Activated CD4-positive, CD25-positive, alpha-beta regulatory T cell treated with anti-CD3 and anti-CD28 coated beads, Interleukin-2, amount 50 U/mL, for 16 hours (primary cell): Measurements from ENCODE around the gene PDGFB.

Experiments
- DNase-seq: peaks from one replicate; pipeline ENCODE4 v3.0.0-alpha.2; 2020; ENCODE audit warnings: low read depth, low spot score

The PDGFB gene

DNA sequence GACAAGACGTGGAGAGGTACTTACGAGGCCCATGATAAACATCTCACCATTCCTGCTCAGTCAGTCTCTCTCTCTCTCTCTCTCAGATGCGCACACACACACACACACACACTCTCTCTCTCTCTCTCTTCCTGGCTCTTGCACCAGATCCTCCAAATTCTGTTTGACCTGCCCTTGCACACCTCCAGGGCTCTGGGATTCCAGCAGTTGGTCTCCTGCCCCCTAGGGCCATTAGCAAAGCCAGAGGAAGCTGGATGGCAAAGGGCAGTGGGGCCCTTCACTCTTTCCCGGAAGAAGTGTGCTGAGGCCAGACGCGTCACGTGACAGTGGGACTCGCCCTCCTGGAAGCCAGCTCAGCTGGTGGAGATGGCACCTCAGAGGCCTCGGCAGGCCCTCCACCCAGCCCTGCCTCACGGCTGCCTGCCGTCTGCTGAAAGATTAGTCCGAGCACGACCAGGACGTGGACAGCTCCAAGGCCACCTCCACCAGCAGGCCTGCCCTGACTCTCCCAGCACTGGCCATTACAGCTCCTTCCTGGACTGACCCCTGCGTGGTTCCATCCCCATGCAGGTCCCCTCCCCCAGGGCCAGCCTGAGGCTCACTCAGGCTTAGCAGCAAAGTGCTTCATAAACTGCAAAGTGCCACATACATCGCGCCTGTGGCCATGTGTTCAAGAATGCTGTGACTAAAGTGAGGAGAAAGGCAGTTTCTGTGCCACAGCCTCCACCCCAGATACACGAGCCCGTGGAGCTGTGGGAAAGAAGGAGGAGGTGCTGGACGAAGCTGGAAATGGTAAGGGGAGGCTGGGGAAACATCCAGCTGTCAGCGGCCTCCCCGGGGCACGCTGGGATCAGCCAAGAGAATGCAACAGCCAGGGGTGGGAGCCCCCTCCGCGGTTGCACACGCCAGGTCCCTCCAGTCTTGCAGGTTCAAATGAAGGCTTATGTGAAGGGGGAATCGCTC, 3.7 kb downstream of the PDGFB start:
- no peak for DNase-seq

- no peak for DNase-seq
Observed at GRCh38 chr22:39239561-39240423, 5.0 kb downstream of the PDGFB start.

DNA sequence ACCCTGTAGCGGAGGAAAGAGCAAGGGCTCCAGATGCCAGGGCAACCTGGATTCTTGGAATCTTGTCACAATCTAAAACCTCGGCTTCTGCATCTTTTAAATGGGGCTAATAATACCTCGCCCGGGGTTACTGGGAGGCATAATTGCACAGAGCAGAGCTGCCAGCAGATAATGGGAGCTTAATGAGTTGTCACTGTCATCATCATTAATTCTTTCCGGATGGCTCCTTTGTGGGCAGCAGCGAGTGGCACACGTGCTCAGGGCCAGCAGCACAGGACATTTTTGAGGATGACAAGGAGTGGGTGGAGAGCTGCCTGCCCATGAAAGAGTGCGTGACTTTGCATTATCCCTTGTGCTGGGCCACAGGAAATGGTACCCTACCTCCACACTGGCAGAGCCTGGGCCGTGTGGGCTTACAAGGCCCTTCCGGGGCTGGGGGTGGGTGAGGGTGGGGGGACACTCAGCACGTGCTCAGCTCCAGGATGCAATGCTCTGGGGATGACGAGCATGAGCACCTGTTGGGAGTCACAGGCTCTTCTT, 5.7 kb downstream of the PDGFB start:
- DNase-seq, result no peak

DNA sequence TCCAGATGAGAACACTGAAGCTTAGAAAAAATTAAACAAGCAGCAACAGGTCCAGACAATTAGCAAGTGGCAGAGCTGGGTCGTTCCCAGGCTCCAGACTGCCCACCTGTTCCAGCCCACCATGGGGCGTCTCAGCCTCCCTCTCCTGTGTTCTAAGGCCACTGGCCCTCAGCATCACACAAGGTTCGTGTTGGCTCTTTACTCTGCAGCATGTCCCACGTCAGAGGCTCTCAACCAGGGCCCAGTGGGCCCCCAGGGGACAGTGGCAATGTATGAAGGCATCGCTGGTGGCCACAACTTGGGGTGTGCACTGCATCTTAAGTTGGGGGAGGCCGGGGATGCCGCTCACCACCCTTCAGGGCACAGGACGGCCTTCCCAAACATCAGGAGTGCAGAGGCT, 6.2 kb downstream of the PDGFB start:
- DNase-seq, result no peak

- no peak for DNase-seq
Observed at GRCh38 chr22:39238101-39238466, 6.7 kb downstream of the PDGFB start.

- no peak for DNase-seq
Observed at GRCh38 chr22:39237318-39238100, 7.3 kb downstream of the PDGFB start.

DNA sequence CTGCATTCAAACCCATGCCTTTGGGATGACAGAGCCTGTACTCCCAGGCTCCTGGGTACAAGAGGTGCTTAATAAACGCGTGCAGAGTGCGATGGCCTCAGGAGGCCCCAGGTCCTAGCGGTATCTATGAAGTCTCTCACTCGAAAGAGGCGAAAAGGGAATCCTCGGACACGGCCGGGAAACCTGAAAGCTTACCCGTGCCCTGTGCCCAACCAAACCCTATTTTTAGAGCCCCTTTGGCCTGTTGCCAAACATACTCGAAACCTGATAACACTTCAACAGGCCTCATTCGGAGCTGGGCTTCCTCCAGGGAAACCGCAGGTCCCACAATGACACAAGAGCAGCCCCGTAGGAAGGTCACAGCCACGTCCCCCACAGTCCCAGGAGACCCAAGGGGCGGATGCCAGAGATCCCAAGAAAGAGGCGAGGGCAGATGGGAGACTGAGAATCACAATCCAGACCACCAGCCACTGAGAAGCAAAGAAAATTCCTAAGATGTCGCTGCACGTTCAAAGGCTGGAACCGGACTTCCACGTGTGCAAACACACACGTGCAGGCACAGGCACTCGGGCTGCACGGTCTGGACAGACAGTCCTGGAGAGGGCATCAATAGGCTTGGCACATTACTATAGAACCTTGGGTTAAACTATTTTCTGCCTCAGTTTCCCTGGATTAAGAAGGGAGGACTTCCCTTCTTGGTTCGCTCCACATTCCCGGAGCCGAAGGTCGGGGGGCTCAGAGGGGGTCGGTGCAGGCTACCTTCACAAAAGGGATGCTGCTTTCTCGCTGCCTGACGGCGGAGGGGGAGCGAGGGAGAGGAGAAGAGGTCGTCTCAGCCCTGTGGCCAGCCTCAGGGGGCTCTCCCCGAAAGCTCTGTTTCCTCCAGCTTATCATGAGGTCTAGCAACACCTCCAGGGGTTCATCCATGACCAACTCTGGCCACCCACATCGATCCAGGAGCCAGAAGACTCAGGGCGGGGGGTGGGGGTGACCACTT, 8.2 kb downstream of the PDGFB start:
- no peak for DNase-seq

GRCh38 chr22:39234867-39235687, 9.7 kb downstream of the PDGFB start:
- no peak for DNase-seq

DNA sequence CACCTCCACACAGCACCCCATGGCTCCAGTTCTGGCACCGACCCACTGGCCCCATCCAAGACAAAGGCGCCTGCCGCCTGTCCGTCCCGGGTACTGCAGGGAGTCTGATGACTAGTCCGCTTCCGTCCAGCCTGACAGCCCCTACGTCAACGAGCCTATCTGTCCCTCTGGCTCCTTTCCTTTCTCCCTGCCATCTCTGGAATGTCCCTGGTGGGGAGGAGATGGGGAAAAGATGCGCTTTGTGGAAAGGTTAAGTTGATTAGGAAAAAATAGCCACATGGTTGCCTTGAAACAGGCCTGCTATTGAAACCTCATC, 10.4 kb downstream of the PDGFB start:
- no peak for DNase-seq

DNA sequence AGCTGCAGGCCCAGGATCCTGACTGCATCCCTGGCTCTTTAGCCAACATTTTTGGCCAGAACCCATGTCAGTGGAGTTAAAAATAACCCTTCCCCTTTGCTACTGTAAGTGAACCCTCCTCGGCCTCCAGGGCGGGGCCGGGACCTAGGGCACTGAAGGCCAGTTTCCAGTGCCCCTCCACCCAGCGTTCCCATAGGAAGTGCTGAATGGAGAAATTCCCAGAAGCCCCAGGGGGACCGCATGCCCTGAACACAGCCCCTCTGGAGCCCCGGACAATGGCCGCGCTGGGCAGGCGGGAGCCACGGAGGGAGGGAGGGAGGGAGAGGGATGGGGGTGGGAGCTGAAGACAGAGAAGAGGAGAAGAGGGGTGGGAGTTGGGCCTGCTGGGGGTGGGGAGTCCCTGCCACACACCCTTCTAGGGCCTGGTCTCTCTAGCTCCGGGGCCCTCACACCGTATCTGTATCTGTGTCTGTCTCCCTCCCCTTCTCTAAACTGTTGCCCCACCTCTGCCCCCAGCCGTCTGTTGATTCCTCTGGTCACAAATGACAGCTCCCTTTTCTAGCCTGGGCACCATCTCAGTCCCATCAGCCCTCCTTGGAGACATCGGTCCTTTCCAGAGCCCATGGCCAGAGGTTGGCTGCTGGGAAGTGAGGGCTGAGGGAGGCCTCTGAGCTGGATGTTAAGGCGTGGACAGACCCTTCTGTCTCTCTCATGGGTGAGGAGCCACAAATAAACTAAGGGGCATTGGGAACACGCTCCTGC, 10.9 kb downstream of the PDGFB start:
- DNase-seq, result no peak

DNA sequence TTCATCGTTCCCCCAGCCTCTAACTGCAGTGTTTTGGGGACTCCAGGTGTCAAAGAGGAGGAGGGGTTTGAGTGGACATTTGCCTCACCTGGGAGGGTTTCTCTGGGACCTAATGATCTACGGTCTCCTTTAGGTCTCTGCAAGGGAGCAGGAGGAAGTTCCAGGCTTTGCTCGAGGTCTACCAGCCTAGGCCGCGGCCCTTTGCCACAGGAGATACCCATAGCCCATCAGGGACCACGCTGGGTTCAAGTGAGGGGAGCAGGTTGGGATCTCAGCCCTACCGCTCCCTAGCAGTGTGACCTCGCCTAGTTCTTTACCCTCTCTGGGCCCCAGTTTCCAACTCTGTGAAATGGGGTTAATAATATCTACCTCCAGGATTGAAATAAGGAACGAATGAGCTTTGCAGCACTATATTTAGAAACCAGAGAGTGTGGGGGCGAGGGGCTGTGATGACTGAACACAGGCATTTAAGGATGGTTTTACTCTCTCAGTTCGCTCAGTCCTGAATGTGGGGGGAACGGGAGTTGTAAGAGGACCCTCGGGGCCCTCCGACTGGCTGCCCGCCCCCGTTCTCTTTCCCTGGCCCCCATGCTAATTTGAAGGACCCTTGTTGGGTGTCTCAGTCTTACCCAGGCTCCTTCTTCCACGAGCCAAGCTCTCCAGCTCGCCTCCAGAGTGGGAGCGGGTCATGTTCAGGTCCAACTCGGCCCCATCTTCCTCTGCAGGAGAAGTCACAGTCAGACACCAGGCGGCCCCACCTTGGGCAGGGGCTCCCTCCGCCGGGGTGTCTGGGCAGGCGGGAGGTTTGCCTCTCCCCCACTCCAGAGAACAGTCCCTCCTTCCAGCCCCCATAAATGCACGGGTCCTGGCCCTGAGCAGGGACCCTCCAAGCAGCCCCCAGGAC, 11.7 kb downstream of the PDGFB start:
- DNase-seq, result no peak

DNA sequence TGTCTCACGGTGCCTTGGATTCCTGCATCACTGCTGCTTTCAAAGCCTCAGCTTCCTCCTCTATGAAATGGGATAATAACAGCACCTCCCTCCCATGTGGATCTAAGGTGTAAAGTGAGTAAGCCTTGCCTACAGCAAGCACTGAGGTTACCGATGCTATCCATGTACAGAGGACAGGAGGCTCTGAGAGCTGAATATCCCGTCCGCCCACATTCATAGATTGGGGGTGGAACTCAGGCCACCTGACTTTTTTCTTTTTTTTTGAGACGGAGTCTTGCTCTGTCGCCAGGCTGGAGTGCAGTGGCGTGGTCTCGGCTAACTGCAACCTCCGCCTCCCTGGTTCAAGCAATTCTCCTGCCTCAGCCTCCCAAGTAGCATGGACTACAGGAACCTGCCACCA, 12.5 kb downstream of the PDGFB start:
- no peak for DNase-seq

- no peak for DNase-seq
Observed at GRCh38 chr22:39231197-39231950, 13.4 kb downstream of the PDGFB start.

DNA sequence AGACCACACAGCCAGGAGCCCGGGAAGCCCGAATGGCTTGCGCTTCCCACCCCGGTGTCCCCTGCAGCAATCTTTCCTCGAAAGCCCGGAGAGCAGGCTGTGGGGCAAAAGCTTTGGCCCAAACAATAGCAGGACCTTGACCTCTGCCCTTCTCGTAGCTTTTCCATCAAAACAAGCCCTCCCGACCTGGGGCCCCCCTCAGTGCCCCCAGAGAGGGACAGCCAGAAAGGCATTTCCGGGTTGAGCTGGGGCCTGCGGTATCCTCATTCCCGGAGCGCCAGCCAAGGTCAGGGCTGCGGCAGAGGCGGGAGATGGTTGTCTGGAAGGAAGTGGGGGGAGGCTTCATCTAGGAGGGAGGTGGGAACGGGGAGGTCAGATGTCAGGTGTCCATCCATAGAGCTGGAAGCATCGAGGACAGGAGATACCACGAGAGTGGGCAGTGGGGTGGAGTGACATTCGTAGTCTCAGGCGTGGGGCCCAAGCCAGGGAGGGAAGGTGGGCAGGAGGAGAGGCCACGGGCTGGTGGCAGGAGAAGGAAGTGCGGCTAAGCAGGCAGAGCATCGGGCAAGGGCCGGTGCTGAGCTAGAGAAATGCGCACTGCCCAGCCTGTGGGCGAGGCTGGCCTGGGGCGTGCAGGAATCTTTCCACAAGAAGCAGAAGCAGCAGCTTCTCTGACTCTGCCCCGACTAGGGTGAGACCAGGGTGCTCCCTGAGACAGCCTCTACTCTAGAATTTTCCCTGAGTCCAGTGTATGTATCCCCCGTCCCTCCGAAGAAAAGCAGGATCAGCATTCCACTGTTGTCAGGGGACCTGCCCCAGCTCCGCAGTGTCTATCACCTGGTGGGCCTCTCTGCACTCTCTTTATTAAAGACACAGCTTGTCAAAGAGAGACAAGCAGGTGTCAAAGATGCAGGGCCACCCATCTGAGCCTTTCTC, 14.3 kb downstream of the PDGFB start:
- DNase-seq, result no peak

DNA sequence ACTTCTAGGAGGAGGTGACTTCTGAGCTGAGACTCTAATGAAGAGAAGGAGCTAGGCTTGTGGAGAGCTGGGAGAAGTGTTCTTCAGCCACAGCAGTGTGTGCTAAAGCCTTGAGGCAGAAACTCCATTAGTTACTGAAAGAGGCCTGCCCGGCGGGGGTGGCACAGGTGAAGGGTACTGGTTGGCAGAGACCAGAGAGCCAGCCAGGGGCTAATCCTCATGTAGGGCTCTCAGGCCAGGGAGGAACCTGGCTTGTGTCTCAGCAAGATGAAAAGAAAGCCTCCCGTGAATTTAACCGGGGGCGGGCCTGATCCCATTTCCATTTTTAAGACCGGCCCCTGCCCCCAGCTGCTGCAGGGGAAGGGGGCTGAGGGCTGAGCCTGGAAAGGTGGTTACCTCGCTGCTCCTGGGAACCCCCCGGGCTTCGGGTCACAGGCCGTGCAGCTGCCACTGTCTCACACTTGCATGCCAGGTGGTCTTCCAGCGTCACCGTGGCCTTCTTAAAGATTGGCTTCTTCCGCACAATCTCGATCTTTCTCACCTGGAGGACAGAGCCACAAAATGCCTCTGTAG, 15.0 kb downstream of the PDGFB start:
- DNase-seq, result no peak

- DNase-seq, result no peak
Observed at GRCh38 chr22:39229075-39229474, 15.7 kb downstream of the PDGFB start.
